H9 (cell line): ENCODE measurements around the gene SRXN1. TPM values are rescaled to one million over a fixed set of nuclear protein-coding genes. Genes with fewer than 3 reads are reported as not detected.
A peak's percentile ranks its signal among the peaks of the same experiment; 100 is the strongest.

Experiments
- DNase-seq: peaks from one replicate; pipeline ENCODE4 v3.0.0-alpha.2; 2017
- H2AFZ ChIP-seq: one replicate; pipeline ENCODE4 v1.6.1; 2013; ENCODE audit warnings: mild to moderate bottlenecking, low read length, control low read depth, moderate library complexity
- H2AK5ac ChIP-seq: 2 replicates; pipeline ENCODE4 v1.6.1; 2013; ENCODE audit warnings: low read length, control low read depth, mixed read lengths; ENCODE audit not compliant: insufficient read length
- H2BK120ac ChIP-seq: one replicate; pipeline ENCODE4 v1.6.1; 2013; ENCODE audit warnings: low read depth, mild to moderate bottlenecking, low read length, control low read depth, inconsistent platforms; ENCODE audit not compliant: poor library complexity, severe bottlenecking
- H2BK12ac ChIP-seq: 2 replicates; pipeline ENCODE4 v1.6.1; 2013; ENCODE audit warnings: low read length, control low read depth, mixed read lengths, low read depth; ENCODE audit not compliant: insufficient read length
- H2BK15ac ChIP-seq: 2 replicates; pipeline ENCODE4 v1.6.1; 2013; ENCODE audit warnings: low read depth, low read length, control low read depth
- H2BK20ac ChIP-seq: one replicate; pipeline ENCODE4 v1.6.1; 2013; ENCODE audit warnings: low read depth, mild to moderate bottlenecking, low read length, control low read depth, inconsistent platforms; ENCODE audit not compliant: poor library complexity, severe bottlenecking
- H2BK5ac ChIP-seq: 2 replicates; pipeline ENCODE4 v1.6.1; 2013; ENCODE audit warnings: low read length, control low read depth, mixed read lengths; ENCODE audit not compliant: insufficient read length
- H3K14ac ChIP-seq: 2 replicates; pipeline ENCODE4 v1.6.1; 2013; ENCODE audit warnings: low read length, control low read depth; ENCODE audit not compliant: insufficient read depth
- H3K18ac ChIP-seq: 2 replicates; pipeline ENCODE4 v1.6.1; 2013; ENCODE audit warnings: low read depth, mild to moderate bottlenecking, mixed read lengths, low read length, control low read depth; ENCODE audit not compliant: insufficient read length
- H3K23ac ChIP-seq: 2 replicates; pipeline ENCODE4 v1.6.1; 2013; ENCODE audit warnings: low read length, control low read depth, mixed read lengths, low read depth; ENCODE audit not compliant: insufficient read length
- H3K23me2 ChIP-seq: 2 replicates; pipeline ENCODE4 v1.6.1; 2013; ENCODE audit warnings: low read depth, mild to moderate bottlenecking, mixed read lengths, low read length, control low read depth; ENCODE audit not compliant: insufficient read length, poor library complexity, severe bottlenecking
- H3K27ac ChIP-seq: 2 replicates; pipeline ENCODE4 v1.5.1; 2013; ENCODE audit warnings: low read length, control low read depth, mixed read lengths, low read depth; ENCODE audit not compliant: insufficient read length
- H3K27me3 ChIP-seq: 2 replicates; pipeline ENCODE4 v1.6.1; 2013; ENCODE audit warnings: low read length, control low read depth, inconsistent platforms; ENCODE audit not compliant: insufficient read depth
- H3K4ac ChIP-seq: 2 replicates; pipeline ENCODE4 v1.6.1; 2013; ENCODE audit warnings: low read depth, mild to moderate bottlenecking, control low read depth, inconsistent platforms, low read length, moderate library complexity
- H3K4me1 ChIP-seq: 2 replicates; pipeline ENCODE4 v1.6.1; 2013; ENCODE audit warnings: low read length, control low read depth, inconsistent platforms; ENCODE audit not compliant: insufficient read depth
- H3K4me2 ChIP-seq: 2 replicates; pipeline ENCODE4 v1.6.1; 2013; ENCODE audit warnings: low read length, control low read depth, mixed read lengths; ENCODE audit not compliant: insufficient read length, insufficient read depth
- H3K56ac ChIP-seq: 2 replicates; pipeline ENCODE4 v1.6.1; 2013; ENCODE audit warnings: low read depth, mild to moderate bottlenecking, mixed read lengths, low read length, control low read depth; ENCODE audit not compliant: insufficient read length
- H3K79me1 ChIP-seq: 2 replicates; pipeline ENCODE4 v1.6.1; 2013; ENCODE audit warnings: low read depth, mild to moderate bottlenecking, moderate library complexity, low read length, control low read depth, inconsistent platforms; ENCODE audit not compliant: insufficient read depth, poor library complexity, severe bottlenecking
- H3K79me2 ChIP-seq: 2 replicates; pipeline ENCODE4 v1.6.1; 2013; ENCODE audit warnings: low read length, control low read depth, inconsistent platforms; ENCODE audit not compliant: insufficient read depth
- H3K9ac ChIP-seq: 2 replicates; pipeline ENCODE4 v1.6.1; 2013; ENCODE audit warnings: low read length, control low read depth, mixed read lengths; ENCODE audit not compliant: insufficient read length; ENCODE audit errors: extremely low read depth
- H3K9me3 ChIP-seq: one replicate; pipeline ENCODE4 v1.6.1; 2013; ENCODE audit warnings: low read depth, low read length, inconsistent platforms; ENCODE audit not compliant: control insufficient read depth
- H3T11ph ChIP-seq: one replicate; pipeline ENCODE4 v1.6.1; 2013; ENCODE audit warnings: mild to moderate bottlenecking, low read length, control low read depth, inconsistent platforms
- H4K20me1 ChIP-seq: one replicate; pipeline ENCODE4 v1.6.1; 2013; ENCODE audit not compliant: control insufficient read depth, insufficient read length, insufficient read depth
- H4K5ac ChIP-seq: 2 replicates; pipeline ENCODE4 v1.6.1; 2013; ENCODE audit warnings: low read depth, mild to moderate bottlenecking, mixed read lengths, low read length, control low read depth; ENCODE audit not compliant: insufficient read length
- H4K8ac ChIP-seq: replicated peaks from 2 replicates; pipeline ENCODE4 v1.6.1; 2013; ENCODE audit warnings: low read length, control low read depth, mixed read lengths, low read depth; ENCODE audit not compliant: insufficient read length
- H4K91ac ChIP-seq: 2 replicates; pipeline ENCODE4 v1.6.1; 2013; ENCODE audit warnings: low read depth, mild to moderate bottlenecking, moderate library complexity, mixed read lengths, low read length, control low read depth; ENCODE audit not compliant: insufficient read length
- H3K27ac Mint-ChIP-seq, 3 experiments: 2 replicates in 2 of 3; 3 replicates in 1 of 3; pipeline ENCODE4 v1.8.0; 2020 to 2021; ENCODE audit warnings: mixed read lengths in 3 of 3, mild to moderate bottlenecking in 1 of 3, moderate library complexity in 1 of 3
- H3K27me3 Mint-ChIP-seq: 2 replicates; pipeline ENCODE4 v1.8.0; 2021; ENCODE audit warnings: low read depth, mild to moderate bottlenecking, moderate library complexity, mixed read lengths
- H3K36me3 Mint-ChIP-seq, 3 experiments: 2 replicates in 2 of 3; 3 replicates in 1 of 3; pipeline ENCODE4 v1.8.0; 2020 to 2021; ENCODE audit warnings: low read depth in 3 of 3, mixed read lengths in 3 of 3; ENCODE audit not compliant: insufficient read depth in 1 of 3
- H3K4me1 Mint-ChIP-seq, 2 experiments: 2 replicates each; pipeline ENCODE4 v1.8.0; 2020; ENCODE audit warnings: mixed read lengths in 2 of 2
- H3K4me3 Mint-ChIP-seq, 2 experiments: 2 replicates in 1 of 2; 3 replicates in 1 of 2; pipeline ENCODE4 v1.8.0; 2020 to 2021; ENCODE audit warnings: mild to moderate bottlenecking in 2 of 2, mixed read lengths in 2 of 2, moderate library complexity in 1 of 2
- H3K9me3 Mint-ChIP-seq, 2 experiments: 2 replicates in 1 of 2; 3 replicates in 1 of 2; pipeline ENCODE4 v1.8.0; 2020; ENCODE audit warnings: mild to moderate bottlenecking in 2 of 2, mixed read lengths in 2 of 2, moderate library complexity in 1 of 2
- CTCF ChIP-seq: fragments of 200-600 bp; sonication (generic); conservative IDR thresholded peaks from 3 replicates; pipeline ENCODE4 v1.8.0; 2021; ENCODE audit warnings: antibody characterized with exemption, mild to moderate bottlenecking
- WGBS: extraction: QIAGEN DNeasy Blood & Tissue Kit; methylation state at CpG from one replicate; pipeline ENCODE4 v1.1.7; 2013; ENCODE audit warnings: missing lambda C conversion rate, low lambda C conversion rate, mixed read lengths; ENCODE audit not compliant: insufficient read length; ENCODE audit errors: extremely low coverage; 5-methylcytosine and 5-hydroxymethylcytosine counted together
- total RNA-seq: library from RNA; stranded (reverse); gene quantifications from 2 replicates; pipeline ENCODE4 v1.2.1, GENCODE V29; 2021

Gene SRXN1
- total RNA-seq, 1 experiment from 2014 or later, result 25.7 TPM

- WGBS, result no CpG with 5 or more reads among the region's 16 CpGs
- H3K9me3 ChIP-seq, result no peaks in the 10 kb centered on the region
- peaks cover 66 to 80% of the 10 kb centered on the region in 2 experiments for H3K4me1 Mint-ChIP-seq
- H2AK5ac ChIP-seq, result no peak overlapping the region
- H3K27me3 Mint-ChIP-seq, result peaks cover 8% of the 10 kb centered on the region
- TF ChIP-seq CTCF, result no peak
- H2BK120ac ChIP-seq, result no peak overlapping the region
- H4K91ac ChIP-seq, result no peak overlapping the region
- H3K4me3 Mint-ChIP-seq, result peak overlapping the region in 1 of 2 experiments; percentile 41; a peak in 1 of 5 replicates
- H2BK15ac ChIP-seq, result no peak overlapping the region
- peak overlapping the region; percentile 10 for H3K18ac ChIP-seq
- H3K27ac Mint-ChIP-seq, result peak overlapping the region in 2 of 3 experiments; percentile 57 to 95; a peak in 3 of 7 replicates
- no peak overlapping the region for H2AFZ ChIP-seq
- no peak overlapping the region for H3T11ph ChIP-seq
- H4K8ac ChIP-seq, result no peak overlapping the region
- no peak overlapping the region for H3K56ac ChIP-seq
- H2BK20ac ChIP-seq, result no peak overlapping the region
- no peak overlapping the region for H3K27ac ChIP-seq
- no peaks in the 10 kb centered on the region for H3K27me3 ChIP-seq
- no peak overlapping the region for H2BK5ac ChIP-seq
- no peak overlapping the region for H3K4me2 ChIP-seq
- no peaks in the 10 kb centered on the region for H3K23me2 ChIP-seq
- H3K14ac ChIP-seq, result peak overlapping the region; percentile 62
- H3K4ac ChIP-seq, result no peak overlapping the region
- H2BK12ac ChIP-seq, result peak overlapping the region; percentile 11
- no peak overlapping the region for H4K5ac ChIP-seq
- H3K9ac ChIP-seq, result no peak overlapping the region
- H3K36me3 Mint-ChIP-seq, result no peaks in the 10 kb centered on the region
- no peaks in the 10 kb centered on the region for H4K20me1 ChIP-seq
- DNase-seq, result no peak
- no peak overlapping the region for H3K23ac ChIP-seq
- no peaks in the 10 kb centered on the region for H3K79me1 ChIP-seq
- H3K79me2 ChIP-seq, result no peaks in the 10 kb centered on the region
- no peaks in the 10 kb centered on the region; a peak in 1 of 5 replicates for H3K9me3 Mint-ChIP-seq
- H3K4me1 ChIP-seq, result peaks cover 22% of the 10 kb centered on the region; the same call in 1 of the 2 replicates
Observed at GRCh38 chr20:662277-663192, 9.5 kb upstream of the SRXN1 start.
